Measurements from ENCODE around the gene CCDC12. TPM values are rescaled to one million over a fixed set of nuclear protein-coding genes. Genes with fewer than 3 reads are reported as not detected.

The CCDC12 gene
- total RNA-seq, 4 donors from 2014 or later: 4.1 to 92.0 (median 41.2) TPM

DNA sequence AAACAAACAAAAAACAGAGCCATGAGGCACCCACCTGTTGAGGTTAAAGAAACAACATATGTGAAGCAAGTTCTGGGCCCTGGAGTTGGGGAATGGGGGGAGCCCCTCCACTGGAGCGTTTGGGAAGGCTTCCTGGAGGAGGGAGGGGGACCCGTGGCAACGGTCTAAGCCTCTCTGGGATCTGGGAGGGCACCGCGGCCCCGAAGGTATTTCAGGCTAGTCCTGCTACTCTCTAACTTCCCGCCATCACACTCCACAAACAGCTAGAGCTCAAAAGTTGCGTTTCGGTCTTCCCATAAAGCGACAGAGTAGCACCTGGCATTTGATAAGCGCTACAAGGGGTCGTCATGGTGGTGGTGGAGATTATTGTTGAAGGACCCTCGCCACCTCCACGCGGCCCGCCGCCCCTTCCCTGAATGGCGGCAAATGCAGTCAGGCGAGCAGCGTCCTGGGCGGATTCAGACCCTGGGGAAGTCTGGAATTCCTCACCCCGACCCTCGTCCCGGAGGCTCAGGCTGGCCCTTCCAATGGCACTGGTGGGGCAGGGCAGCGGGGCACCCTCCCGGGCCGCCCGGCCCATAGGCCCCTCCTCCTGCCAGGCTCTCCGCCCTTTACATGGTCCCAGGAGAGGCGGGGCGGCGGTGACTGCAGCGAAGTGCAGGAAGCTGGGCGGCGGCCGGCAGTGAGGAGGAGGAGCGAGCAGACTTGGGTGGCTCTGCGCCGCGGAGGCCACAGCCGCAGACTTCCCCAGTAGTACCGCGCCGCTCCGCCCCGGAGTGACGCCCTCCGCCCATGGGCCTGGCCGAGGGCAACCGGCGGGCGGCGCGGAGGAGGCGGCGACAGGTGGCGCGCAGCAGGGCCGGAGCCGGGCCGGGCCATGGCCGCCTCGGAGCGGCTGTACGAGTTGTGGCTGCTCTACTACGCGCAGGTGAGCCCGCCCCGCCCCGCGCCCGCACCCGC, 2.7 kb upstream of the CCDC12 start, which contains the start of gene NBEAL2:
TSS of gene NBEAL2 (plus strand) at position 682 of the 960 bp plus-strand sequence. CDS start at position 878, 196 bp downstream.
- H3K27ac ChIP-seq: peak within 1 kb of the TSS; percentile 84 to 88
- H3K4me3 ChIP-seq: peak within 1 kb of the TSS; percentile 73 to 82
- intact Hi-C loops (cut with DNase I; ENCODE audit: low total_unique reads): no loop called here
- no peaks in the 10 kb centered on the region for H3K9me3 ChIP-seq
- H3K4me1 ChIP-seq: peaks cover 0 to 16% of the 10 kb centered on the region in 2 donors
- H3K27me3 ChIP-seq: no peaks in the 10 kb centered on the region
- peak; percentile 91 to 94 for DNase-seq
- peak in 3 of 4 experiments; percentile 24 to 43 (median 28) for TF ChIP-seq CTCF (IDR thresholded peaks at IDR 0.05)
- TF ChIP-seq POLR2A (IDR thresholded peaks at IDR 0.05): peak; percentile 69 to 82
- H3K36me3 ChIP-seq: no peaks in the 10 kb centered on the region

GRCh38 chr3:46978381-46978780, 1.8 kb upstream of the CCDC12 start:
- DNase-seq: no peak
- peaks cover 0 to 16% of the 10 kb centered on the region in 2 donors for H3K4me1 ChIP-seq
- H3K27ac ChIP-seq: peak overlapping the region; percentile 84 to 88
- H3K27me3 ChIP-seq: no peaks in the 10 kb centered on the region
- H3K36me3 ChIP-seq: no peaks in the 10 kb centered on the region
- no peaks in the 10 kb centered on the region for H3K9me3 ChIP-seq
- H3K4me3 ChIP-seq: no peak overlapping the region
- TF ChIP-seq POLR2A (IDR thresholded peaks at IDR 0.05) (no peak), CTCF (IDR thresholded peaks at IDR 0.05) (no peak)
- intact Hi-C loops (cut with DNase I; ENCODE audit: low total_unique reads): no loop called here

DNA sequence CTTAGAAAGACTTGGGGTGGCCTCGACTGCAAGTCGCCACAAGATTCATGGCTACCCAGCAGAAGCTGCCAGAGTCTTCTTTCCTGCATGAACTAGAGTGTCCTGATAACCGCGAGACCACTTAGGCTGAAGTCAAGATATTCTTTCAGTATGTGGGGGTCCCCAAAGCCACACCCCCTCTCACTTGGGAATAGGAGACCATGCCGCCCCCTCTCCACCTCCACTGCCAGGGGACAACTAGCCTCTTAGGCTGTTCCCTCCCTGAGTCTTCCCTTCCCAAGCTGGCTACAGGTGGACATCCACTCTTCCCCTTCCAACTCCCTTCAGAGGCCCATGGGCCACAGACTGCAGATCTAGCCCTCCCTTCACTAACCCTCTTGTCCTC, 1.3 kb upstream of the CCDC12 start:
- TF ChIP-seq POLR2A (IDR thresholded peaks at IDR 0.05): no peak
- TF ChIP-seq CTCF (IDR thresholded peaks at IDR 0.05): no peak
- H3K9me3 ChIP-seq: no peaks in the 10 kb centered on the region
- no peak overlapping the region for H3K27ac ChIP-seq
- no peaks in the 10 kb centered on the region for H3K36me3 ChIP-seq
- no peaks in the 10 kb centered on the region for H3K27me3 ChIP-seq
- peaks cover 0 to 16% of the 10 kb centered on the region in 2 donors for H3K4me1 ChIP-seq
- intact Hi-C loops (cut with DNase I; ENCODE audit: low total_unique reads): no loop called here
- DNase-seq: no peak
- H3K4me3 ChIP-seq: no peak overlapping the region

GRCh38 chr3:46974421-46975171, 1.9 kb downstream of the CCDC12 start:
- DNase-seq: no peak
- Histone ChIP-seq H3K27me3 (no peaks in the 10 kb centered on the region), H3K9me3 (no peaks in the 10 kb centered on the region), H3K4me3 (no peak overlapping the region), H3K4me1 (peaks cover under 1 to 24% of the 10 kb centered on the region in 2 donors), H3K27ac (no peak overlapping the region), H3K36me3 (no peaks in the 10 kb centered on the region)
- TF ChIP-seq CTCF (IDR thresholded peaks at IDR 0.05) (no peak), POLR2A (IDR thresholded peaks at IDR 0.05) (no peak)
- intact Hi-C loops (cut with DNase I; ENCODE audit: low total_unique reads): no loop called here

All from uterus (tissue), 4 donors.